Heart right ventricle (tissue), 16 donors: ENCODE results near the gene TMEM91. TPM values are rescaled to one million over a fixed set of nuclear protein-coding genes. Genes with fewer than 3 reads are reported as not detected.
A peak's percentile ranks its signal among the peaks of the same experiment; 100 is the strongest.

Experiments
- ATAC-seq, 8 donors: fragments of 200-7000 bp; cut with Tn5 transposase; one replicate each; pipeline ENCODE4 v1.9.1; 2020; ENCODE audit warnings: mild to moderate bottlenecking in 8 of 8, moderate library complexity in 8 of 8, moderate number of reproducible peaks in 1 of 8
- DNase-seq, 2 donors: peaks; one replicate each; pipeline ENCODE4 v3.0.0-alpha.2; 2020
- H3K27ac ChIP-seq, 10 donors: fragments of 200-600 bp; sonication (generic) in 2 of 10; one replicate each; pipeline versions ENCODE4 v1.5.0 to v1.8.0; 2020 to 2022; ENCODE audit warnings: mild to moderate bottlenecking in 3 of 10
- H3K27me3 ChIP-seq, 7 donors: fragments of 200-600 bp; one replicate each; pipeline ENCODE4 v1.8.0; 2021 to 2022; ENCODE audit warnings: mild to moderate bottlenecking in 2 of 7
- H3K36me3 ChIP-seq, 9 donors: fragments of 200-600 bp; sonication (generic) in 1 of 9; one replicate each; pipeline versions ENCODE4 v1.5.0 to v1.8.0; 2020 to 2022; ENCODE audit warnings: mild to moderate bottlenecking in 2 of 9
- H3K4me1 ChIP-seq, 9 donors: fragments of 200-600 bp; sonication (generic) in 1 of 9; one replicate each; pipeline versions ENCODE4 v1.5.0 to v1.8.0; 2020 to 2022; ENCODE audit warnings: mild to moderate bottlenecking in 4 of 9
- H3K4me3 ChIP-seq, 10 donors: fragments of 200-600 bp; sonication (generic) in 2 of 10; one replicate each; pipeline versions ENCODE4 v1.5.0 to v1.8.0; 2020 to 2022; ENCODE audit warnings: mild to moderate bottlenecking in 7 of 10, moderate library complexity in 2 of 10
- H3K9me3 ChIP-seq, 11 donors: fragments of 200-600 bp in 10 of 11; sonication (generic) in 2 of 11; one replicate each; pipeline versions ENCODE4 v1.5.0 to v1.8.0; 2013 to 2022; ENCODE audit warnings: mild to moderate bottlenecking in 2 of 11, control low read depth in 1 of 11, moderate library complexity in 1 of 11
- WGBS, 2 donors: extraction: QIAGEN DNeasy Blood & Tissue Kit; methylation state at CpG; one replicate each; pipeline ENCODE4 v1.1.7; 2013; ENCODE audit warnings: inconsistent platforms in 1 of 2; 5-methylcytosine and 5-hydroxymethylcytosine counted together
- intact Hi-C, 10 donors: fragments of 100-400 bp; cut with DNase I; formaldehyde crosslinking; loops; one replicate each; pipeline versions ENCODE4 v1.11.1 to v1.14.2; 2022
- polyA plus RNA-seq, 2 donors: library from polyadenylated mRNA; stranded (reverse); fragments of 200-250 nt; gene quantifications; one replicate each; pipeline ENCODE4 v1.2.3, GENCODE V29; 2013
- total RNA-seq, 10 donors: library from RNA; stranded (reverse); fragmentation: NEBNext Ultra II Directional in 3 of 10; extraction: Animal tissue kit (Norgen Biotek cat#: 25700) in 3 of 10; gene quantifications; one replicate each; pipeline versions ENCODE4 v1.2.1 to v1.2.4, GENCODE V29; 2021 to 2023
- TF ChIP-seq, protein P1 (sequence below), 9 donors: fragments of 200-600 bp; sonication (generic) in 2 of 9; IDR thresholded peaks; one replicate each; pipeline versions ENCODE4 v1.5.0 to v1.8.0; 2021 to 2022; ENCODE audit warnings: antibody characterized with exemption in 9 of 9, mild to moderate bottlenecking in 5 of 9, moderate library complexity in 1 of 9
- donor health status: Arrhythmogenic right ventricular cardiomyopathy.
- donor health status: ischemic (EF 13 %, LVEDD 7.1; RV severe dilation, severe dysfunction).
- donor health status: healthy with polysubstance abuse.
- donor health status: DM: no; HTN: yes; CAD: no.
- donor health status: DM: no; HTN: no; CAD: no.
- donor health status: ischemic (EF 25% LVEDD 6.9; RV normal size, moderate dysfunction).
- donor health status: ischemic (EF 25% LVEDD 5.7; RV mildly dilated, moderate dysfunction).
- donor health status: healthy.
- donor health status: DM: yes; HTN: yes; CAD: no.
- donor health status: Ischemic cardiomyopathy.
- donor health status: ischemic (EF 35%, LVEDD 5.7; RV mildly dilated, moderate dysfunction).
- donor health status: nonischemic (EF 11% LVEDD 7.7; RV severe dilation, severe dysfunction).
- donor health status: DM: yes; HTN: yes; CAD: no.
- donor health status: PGD.
- donor health status: ischemic (EF 29% LVEDD 5.4; RV normal size, mild dysfunction).
- donor health status: nonischemic (EF 23%, LVEDD 6.1; RV moderate dilation, normal function).

TMEM91 gene
- total and polyA plus RNA-seq, 12 donors: 1.2 to 11.3 (median 2.1) TPM

DNA sequence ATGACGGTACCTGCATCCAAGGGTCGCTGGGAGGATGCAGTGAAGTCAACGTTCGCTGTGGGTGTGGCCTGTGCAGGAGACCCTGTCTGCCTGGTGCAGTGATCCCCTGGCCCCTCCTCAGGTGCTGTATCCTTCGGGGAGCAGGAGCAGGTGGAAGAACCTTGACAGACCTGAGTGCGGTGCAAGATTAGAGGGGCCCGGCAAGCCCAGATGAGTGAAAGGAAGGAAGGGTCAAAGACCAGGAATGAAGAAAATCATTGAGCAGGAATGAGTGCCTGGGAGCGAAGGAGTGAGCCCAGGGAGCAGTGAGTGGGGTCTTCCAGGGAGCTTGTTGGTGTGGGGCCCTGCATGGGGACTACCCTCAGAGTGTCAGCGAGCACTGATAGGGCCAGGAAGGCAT is 38.1 kb downstream of the TMEM91 start:
- Histone ChIP-seq H3K27ac (no peak overlapping the region), H3K4me1 (peaks cover 12 to 41% (median 29%) of the 10 kb centered on the region in 9 donors), H3K36me3 (peaks cover 4 to 88% (median 37%) of the 10 kb centered on the region in 9 donors), H3K4me3 (no peak overlapping the region), H3K27me3 (no peaks in the 10 kb centered on the region), H3K9me3 (no peaks in the 10 kb centered on the region)
- DNase-seq: no peak
- WGBS, 2 donors: 87 to 90% methylated on average over 9 of the region's 9 CpGs
- no peak for ATAC-seq
- intact Hi-C loops: no loop called here
- TF ChIP-seq, protein P1, sequence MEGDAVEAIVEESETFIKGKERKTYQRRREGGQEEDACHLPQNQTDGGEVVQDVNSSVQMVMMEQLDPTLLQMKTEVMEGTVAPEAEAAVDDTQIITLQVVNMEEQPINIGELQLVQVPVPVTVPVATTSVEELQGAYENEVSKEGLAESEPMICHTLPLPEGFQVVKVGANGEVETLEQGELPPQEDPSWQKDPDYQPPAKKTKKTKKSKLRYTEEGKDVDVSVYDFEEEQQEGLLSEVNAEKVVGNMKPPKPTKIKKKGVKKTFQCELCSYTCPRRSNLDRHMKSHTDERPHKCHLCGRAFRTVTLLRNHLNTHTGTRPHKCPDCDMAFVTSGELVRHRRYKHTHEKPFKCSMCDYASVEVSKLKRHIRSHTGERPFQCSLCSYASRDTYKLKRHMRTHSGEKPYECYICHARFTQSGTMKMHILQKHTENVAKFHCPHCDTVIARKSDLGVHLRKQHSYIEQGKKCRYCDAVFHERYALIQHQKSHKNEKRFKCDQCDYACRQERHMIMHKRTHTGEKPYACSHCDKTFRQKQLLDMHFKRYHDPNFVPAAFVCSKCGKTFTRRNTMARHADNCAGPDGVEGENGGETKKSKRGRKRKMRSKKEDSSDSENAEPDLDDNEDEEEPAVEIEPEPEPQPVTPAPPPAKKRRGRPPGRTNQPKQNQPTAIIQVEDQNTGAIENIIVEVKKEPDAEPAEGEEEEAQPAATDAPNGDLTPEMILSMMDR (IDR thresholded peaks at IDR 0.05): no peak

DNA sequence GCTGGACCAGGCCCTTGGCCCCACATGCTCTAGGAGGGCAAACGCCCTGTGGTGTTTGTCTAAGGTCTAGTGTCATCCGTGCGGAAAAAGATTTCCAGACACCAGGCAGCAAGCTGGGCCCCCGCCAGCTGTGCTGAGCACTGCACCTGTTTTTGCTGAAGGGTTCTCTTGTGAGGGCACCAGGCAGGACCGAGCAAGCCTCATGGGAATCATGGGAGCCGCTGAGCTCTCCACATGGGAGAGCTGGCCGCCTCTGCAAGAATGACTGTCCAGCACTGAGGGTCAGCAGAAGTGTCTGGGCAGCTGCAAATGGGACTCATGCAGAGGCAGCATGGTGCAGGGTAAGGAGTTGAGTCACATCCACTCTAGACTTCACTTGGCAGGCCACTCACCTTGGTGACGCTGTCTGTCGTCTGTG is 38.8 kb downstream of the TMEM91 start:
- intact Hi-C loops: no loop called here
- Histone ChIP-seq H3K27me3 (no peaks in the 10 kb centered on the region), H3K36me3 (peaks cover 4 to 95% (median 44%) of the 10 kb centered on the region in 9 donors), H3K9me3 (no peaks in the 10 kb centered on the region), H3K4me3 (no peak overlapping the region), H3K27ac (no peak overlapping the region), H3K4me1 (peaks cover 8 to 41% (median 24%) of the 10 kb centered on the region in 9 donors)
- ATAC-seq: no peak
- WGBS, 2 donors: 79% methylated on average over 9 of the region's 9 CpGs
- TF ChIP-seq, protein P1 (IDR thresholded peaks at IDR 0.05): no peak
- DNase-seq: no peak

DNA sequence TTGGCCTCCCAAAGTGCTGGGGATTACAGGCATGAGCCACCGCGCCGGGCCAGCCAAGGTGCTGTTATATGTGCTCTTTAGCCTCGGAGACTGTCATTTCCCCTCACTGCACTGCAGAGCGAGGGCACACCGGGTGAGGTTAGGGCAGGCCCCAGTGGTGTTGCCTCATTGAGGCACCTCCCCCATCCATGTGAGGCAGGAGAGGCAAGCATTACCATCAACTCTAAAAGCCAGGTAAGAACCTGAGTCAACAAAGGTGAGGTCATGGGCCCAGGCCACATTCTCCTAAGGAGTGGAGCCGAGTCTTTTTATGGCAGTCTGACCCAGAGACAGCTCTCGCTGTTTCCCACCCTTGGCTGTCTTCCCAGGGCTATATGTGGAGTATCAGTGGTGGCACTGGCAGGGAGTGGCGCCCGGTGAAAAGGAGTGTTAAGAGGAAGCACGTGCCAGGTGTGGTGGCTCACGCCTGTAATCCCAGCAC is 39.9 kb downstream of the TMEM91 start:
- ATAC-seq: no peak
- H3K36me3 ChIP-seq: peaks cover 4 to 97% (median 49%) of the 10 kb centered on the region in 9 donors
- intact Hi-C loops: no loop called here
- H3K9me3 ChIP-seq: no peaks in the 10 kb centered on the region
- WGBS, 2 donors: 73 to 79% methylated on average over 12 of the region's 12 CpGs
- H3K27me3 ChIP-seq: no peaks in the 10 kb centered on the region
- TF ChIP-seq, protein P1 (IDR thresholded peaks at IDR 0.05): no peak
- H3K4me3 ChIP-seq: no peak overlapping the region
- no peak overlapping the region for H3K27ac ChIP-seq
- H3K4me1 ChIP-seq: peaks cover 4 to 41% (median 20%) of the 10 kb centered on the region in 9 donors
- DNase-seq: no peak

DNA sequence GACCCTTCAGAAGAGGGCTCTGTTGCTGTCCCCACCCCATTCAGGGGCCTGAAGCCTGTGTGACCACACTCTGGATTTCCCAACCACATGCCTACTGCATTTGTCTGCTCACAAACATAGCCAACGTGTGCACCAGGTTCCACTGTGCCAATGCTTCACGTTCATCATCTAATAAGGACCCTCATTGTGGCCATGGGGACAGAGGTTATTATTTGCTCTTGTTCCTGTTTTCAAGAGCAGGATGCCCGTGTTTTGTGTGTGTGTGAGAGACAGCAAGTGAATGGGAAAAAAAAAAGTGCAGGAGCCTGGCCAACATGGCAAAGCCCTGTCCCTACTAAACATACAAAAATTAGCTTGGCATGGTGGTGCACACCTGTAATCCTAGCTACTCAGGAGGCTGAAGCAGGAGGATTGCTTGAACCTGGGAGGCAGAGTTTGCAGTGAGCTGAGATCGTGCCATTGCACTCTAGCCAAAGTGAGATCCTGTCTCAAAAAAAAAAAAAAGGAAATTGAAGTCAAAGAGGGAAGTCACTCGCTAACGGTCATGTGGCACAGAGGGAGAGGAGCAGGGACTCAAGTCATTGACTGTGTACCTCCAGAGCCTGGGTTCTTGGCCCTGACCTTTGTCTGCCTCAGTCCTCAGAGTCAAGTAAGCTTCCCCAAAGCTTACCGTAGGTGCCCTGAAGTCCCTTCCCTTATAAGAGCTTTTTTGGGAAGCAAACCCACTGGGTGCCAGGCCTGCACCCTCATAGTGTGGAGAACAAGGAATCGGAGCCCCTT is 44.0 kb downstream of the TMEM91 start:
- H3K4me3 ChIP-seq: no peak overlapping the region
- 68 to 82% methylated on average over 8 of the region's 8 CpGs for WGBS, 2 donors
- H3K9me3 ChIP-seq: no peaks in the 10 kb centered on the region
- TF ChIP-seq, protein P1 (IDR thresholded peaks at IDR 0.05): no peak
- ATAC-seq (peak in 3 of 8 donors; percentile 30 to 44 (median 39)), DNase-seq (no peak)
- peak overlapping the region in 5 of 10 donors; percentile 2 to 81 (median 45) for H3K27ac ChIP-seq
- H3K4me1 ChIP-seq: peaks cover 3 to 48% (median 29%) of the 10 kb centered on the region in 9 donors
- intact Hi-C loops: no loop called here
- H3K27me3 ChIP-seq: no peaks in the 10 kb centered on the region
- H3K36me3 ChIP-seq: peaks cover 4 to 99% (median 49%) of the 10 kb centered on the region in 9 donors
